MM.1S (cell line): ENCODE data around the gene ARHGAP28.

Experiments used
- CTCF ChIP-seq: fragments of 300-600 bp; sonication (generic); IDR thresholded peaks from 2 replicates; pipeline ENCODE4 v1.5.1; 2016; ENCODE audit warnings: antibody characterized with exemption, low read length, mixed read lengths
- EZH2 ChIP-seq: fragments of 300-600 bp; sonication (generic); optimal IDR thresholded peaks from 2 replicates; pipeline ENCODE3; 2017; ENCODE audit warnings: low read depth, mild to moderate bottlenecking, antibody characterized with exemption, low read length, mixed read lengths
- EZH2phosphoT487 ChIP-seq: fragments of 300-600 bp; sonication (generic); IDR thresholded peaks from 2 replicates; pipeline ENCODE4 v1.6.1; 2018; ENCODE audit warnings: antibody characterized with exemption, low read length

- TF ChIP-seq CTCF (no peak), EZH2 (no peak), EZH2phosphoT487 (no peak)
Observed at GRCh38 chr18:6722690-6723089, 6.8 kb upstream of the ARHGAP28 start.
